CD4-positive, alpha-beta T cell treated with Interleukin-2 at 100 ng/mL for 4 hours (primary cell): ENCODE measurements around the gene DTNB.

Experiments used
- DNase-seq: peaks from one replicate; pipeline ENCODE4 v3.0.0-alpha.2; 2020; ENCODE audit warnings: low spot score

DTNB gene

DNA sequence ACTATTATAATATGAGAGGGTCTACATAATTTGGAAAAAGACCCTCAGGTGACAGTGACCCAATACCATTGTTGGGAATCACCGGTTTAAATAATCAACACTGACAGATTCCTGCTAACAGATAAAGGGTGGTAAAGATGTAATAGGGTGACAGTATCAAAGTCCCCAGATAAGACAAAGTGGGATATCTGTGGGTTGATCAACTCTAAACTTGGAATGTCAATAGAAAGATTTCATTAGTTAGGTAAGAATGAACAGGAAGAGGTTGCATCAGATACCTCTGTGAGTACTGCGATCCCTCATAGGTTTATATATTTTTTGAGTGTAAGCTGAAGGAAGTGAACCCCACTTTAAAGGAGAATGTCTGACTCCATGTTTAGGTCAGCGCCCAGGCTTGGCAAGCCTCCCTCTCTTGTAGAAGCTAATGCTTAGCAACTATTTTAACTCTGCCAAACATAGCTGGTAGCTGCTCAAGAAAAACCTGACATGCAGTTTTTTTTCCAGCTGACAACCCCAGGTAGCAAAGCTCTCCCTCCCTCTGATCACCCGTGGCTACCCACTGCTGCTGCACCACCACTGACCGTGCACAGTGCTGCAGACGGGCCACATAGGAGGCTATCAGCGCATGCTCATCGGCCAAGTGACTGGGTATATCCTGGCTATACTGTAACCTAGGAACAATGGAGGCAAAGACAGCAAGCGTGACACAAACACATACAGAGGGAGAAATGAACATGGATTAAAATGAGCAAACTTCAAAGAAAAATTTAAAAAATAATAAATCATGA lies 218.4 kb downstream of the DTNB start:
- DNase-seq, result no peak

DNA sequence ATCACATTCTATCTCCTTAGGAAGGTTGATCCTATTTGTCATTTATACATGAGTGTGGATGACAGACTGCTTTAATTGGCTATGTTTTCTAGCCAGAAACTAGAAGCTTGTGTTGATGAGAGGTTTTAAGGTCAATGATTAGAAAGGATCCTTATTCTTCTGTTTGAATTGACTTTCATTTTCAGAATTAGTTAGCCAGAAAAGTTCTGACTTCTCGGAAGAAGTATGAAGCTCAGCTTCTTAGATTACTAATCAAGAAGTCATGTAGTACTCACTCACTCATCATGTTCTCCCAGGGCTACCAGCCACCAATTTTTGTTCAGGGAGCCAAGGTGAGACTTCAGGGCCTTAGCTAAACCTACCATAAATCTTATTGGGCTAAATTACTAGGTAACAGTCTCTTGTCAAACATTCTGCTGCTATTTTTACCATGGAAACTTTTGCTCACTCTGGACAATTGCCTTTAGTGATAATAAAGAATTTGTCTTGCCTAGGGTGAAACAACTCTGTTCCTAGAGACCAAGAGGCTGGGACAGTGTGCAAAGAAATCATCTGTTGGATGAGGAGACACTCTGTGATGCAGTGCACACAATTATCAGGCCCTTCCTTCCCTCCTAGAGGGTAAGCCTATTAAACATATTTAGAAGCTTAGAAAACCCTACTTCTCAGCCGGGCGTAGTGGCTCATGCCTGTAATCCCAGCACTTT lies 220.0 kb downstream of the DTNB start:
- DNase-seq, result no peak

DNA sequence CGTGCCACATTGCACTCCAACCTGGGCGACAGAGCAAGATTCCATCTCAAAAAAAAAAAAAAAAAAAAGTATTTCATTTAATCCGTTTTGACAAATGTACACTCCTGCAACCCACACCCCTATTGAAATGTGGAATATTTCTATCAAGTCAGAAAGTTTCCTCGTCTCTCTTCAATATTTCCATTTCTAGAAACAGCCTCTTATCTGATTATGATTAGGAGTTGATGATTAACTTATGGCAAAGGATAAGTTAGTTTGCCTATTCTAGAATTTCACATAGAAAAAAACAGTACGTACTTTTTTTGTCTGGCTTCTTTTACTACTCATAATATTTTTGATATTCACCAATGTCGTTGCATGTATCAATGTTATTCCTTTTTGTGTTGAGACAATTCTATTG lies 224.6 kb downstream of the DTNB start:
- no peak for DNase-seq

DNA sequence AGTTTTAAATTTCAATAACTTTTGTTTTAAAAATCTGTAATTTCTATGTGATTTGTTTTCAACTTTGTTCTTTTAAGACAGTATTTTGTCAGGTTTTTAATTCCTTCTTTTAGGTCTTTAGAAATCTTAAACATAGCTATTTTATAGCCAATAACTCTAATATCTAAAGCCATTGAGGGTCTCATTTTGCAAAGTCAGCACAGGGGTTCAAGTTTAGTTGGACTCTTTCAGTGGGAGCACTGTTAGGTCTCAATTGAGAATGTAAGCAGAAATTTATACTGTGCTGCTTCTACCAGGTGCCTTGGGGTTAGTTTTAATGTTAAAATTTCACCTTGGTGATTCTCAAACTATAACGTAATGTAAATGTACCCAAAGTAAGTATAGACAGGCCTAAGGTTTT lies 226.4 kb downstream of the DTNB start:
- no peak for DNase-seq

DNA sequence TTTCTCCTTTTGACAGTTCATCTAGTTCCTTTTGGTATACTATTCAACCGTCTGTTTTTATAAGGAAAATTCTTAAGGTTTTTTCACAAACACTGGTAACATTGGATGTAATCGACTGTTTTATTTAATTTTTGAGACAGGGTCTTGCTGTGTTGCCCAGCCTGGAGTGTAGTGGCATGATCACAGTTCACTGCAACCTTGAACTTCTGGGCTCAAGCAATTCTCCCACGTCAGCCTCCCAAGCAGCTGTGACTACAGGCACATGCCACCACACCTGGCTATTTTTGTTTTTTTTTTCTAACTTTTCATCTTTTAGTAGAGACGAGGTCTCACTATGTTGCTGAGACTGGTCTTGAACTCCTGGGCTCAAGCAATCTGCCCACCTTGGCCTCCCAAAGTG lies 227.3 kb downstream of the DTNB start:
- no peak for DNase-seq

DNA sequence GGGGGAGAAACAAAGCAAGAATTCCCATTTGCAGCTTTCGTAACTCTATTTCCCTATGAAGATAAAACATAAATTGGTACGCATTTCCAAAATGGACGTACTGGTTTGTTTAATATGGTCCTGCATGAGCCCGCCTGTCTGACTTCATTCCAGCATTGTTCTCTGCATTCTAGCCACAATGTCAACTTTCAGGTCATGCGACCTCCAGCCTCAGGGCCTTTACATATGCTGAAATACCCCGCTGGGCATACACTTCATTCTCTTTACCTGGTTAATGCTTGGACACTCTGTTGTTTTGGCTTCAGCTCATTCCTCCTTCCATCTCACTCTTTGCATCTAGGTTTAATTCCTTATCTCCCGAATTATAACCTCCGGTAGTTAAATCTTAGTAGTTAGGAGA lies 227.9 kb downstream of the DTNB start:
- DNase-seq, result no peak

DNA sequence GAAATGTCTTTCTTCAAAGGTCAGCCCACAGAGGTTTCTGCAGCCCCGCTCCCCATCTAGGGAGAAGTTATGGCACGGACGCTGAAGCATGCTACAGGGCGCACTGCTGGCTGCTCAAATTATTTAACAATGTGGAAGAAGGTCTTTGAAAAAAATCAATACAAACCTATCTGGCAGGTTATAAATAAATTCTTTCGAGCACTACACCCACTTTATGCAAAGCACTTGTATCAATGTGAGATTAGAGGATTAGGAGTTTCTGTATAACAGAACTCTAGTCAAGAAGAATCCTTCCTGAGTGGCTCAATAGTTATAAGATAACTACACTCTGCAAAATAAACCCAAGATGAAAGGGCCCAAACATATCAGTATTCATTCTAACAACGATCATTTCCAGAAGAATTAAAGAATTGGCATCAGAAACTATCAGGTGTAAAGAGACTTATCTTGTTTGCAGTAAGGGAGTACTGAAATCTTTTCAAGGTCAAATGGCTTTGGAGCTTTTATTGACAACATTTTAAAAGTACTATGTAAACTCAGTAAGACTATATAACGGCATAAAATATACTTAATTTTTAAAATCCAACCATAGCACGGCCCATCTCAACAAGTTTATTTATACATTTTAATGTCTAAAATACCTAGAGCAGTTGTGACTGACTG lies 228.6 kb downstream of the DTNB start:
- DNase-seq, result no peak

DNA sequence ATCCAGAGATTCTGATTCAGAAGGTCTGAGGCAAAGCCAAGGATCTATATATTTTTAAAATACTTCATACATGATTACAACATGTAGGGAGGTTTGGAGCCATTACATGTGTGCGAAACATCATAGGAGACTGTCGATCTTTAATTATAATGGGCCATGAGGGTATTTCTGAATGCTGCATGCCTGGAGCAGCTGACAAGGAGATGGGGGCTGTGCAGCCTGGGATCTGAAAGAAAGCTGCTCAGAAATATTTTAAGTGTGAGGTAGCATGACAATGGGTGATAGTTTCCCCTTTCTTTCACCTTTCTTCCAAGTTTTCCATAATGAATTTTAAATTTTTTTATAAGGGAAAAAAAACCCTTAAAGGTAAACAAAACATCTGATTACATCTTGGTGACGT lies 229.6 kb downstream of the DTNB start:
- no peak for DNase-seq

DNA sequence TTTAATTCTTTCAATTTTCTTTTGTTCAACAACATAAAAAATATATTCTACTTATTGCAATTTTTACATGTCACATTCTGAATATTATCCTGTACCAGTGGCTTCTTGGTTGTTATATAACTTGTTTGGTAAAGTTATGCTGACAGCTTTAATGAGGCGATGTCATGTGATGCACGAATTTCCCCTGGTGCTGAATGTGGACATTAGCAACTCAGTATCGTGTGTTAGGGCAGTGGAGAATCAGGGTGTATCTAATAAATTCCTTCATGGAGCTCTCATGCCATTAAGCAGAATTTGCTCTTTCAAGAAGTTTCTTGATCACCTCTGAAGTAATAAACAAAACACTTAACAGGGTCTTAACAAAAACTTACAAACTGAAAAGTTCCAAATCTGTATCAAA lies 232.0 kb downstream of the DTNB start:
- DNase-seq, result no peak

DNA sequence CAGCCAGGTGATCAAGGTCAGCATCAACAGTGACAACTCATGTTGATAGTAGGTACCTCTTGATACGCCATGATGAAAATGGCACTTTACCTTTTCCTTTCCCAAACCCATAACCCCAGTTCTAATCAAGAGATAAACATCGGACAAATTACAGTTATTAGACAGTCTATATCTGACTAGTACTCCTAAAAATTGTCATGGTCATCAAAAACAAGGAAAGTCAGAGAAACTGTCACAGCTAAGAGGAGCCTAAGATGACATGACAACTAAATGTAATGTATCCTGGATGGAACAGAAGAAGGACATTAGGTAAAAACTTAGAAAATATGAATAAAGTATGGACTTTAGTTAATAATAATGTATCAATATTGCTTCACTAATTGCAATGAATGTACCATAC lies 234.6 kb downstream of the DTNB start:
- DNase-seq, result no peak

DNA sequence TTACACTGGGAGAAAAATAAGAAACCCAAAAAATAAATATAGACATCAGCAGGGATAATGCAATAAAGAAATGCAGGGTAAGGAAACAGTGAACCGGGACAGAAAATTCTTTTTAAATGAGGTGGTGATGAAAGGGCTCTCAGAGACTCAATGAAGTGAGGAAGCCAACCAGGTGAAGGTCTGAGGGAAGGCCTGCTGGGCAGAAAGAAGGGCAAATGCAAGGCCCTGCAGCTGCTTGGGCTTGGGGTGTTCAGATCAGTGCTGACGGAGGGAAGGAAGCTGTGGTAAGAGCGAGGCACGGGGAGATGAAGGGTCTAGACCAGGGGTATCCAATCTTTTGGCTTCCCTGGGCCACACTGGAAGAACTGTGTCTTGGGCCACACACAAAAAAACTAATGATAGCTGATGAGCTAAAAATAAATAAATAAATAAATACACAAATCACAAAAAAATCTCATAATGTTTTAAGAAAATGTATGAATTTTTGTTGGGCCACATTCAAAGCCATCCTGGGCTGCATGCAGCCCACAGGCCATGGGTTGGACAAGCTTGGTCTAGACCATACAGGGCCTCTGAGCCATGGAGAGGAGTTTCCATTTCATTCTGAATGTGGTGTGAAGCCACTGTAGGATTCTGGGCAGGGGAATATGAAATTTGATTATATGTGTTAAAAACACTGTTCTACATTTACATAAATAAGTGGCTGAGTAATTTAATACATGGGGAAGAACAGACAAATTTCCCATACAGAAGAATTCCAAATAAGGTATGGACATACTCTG lies 235.3 kb downstream of the DTNB start:
- DNase-seq, result no peak

DNA sequence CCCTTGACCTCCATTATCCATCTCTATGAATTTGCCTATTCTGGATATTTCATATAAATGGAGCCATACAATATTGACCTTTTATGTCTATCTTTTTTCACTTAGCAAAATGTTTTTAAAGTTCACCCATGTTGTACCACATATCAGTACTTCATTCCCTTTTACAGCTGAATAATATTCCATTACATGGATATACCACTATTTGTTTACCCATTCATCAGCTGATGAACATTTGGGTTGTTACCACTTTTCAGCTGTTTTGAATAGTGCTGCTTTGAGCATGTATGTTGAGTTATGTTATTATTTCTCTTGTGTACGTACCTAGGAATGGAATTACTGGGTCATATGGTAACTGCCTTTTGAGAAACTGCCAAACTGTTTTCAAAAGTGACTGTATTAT lies 238.0 kb downstream of the DTNB start:
- DNase-seq, result no peak

DNA sequence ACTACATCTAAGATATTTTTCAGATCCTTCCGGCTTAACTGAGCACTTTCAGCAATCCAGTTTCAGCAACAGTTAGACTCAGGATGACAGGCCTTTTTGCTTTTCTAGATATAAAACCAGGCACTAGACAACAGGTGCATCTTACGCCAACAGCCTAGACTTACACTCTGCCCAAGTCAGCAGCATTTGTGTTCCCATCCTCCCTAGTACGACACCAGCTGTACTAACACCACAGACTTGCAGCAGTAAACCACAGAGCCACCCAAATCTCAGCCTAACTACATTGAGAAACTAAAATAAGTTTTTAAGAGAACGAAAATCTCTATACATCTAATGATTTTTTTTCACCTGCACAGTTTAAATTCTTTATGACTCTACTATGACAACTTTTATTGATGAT lies 241.8 kb downstream of the DTNB start:
- DNase-seq, result no peak

DNA sequence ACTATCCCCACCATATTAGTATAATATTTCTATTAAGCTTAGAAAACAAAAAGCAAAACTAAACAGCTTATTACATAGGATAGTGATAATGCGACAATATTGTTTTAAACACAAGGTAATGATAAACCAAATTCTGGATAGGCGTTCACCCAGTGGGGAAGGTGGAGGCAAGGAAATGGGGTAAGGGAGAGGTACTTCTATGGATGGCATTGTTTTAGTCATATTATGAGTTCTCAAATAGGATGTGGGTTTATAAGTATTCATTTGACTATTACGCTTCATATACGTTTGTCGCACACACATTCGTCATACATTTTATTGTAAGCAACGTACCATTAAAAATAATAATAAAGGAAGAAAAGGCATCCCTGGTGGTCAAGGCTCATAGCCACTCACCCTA lies 242.8 kb downstream of the DTNB start:
- no peak for DNase-seq

DNA sequence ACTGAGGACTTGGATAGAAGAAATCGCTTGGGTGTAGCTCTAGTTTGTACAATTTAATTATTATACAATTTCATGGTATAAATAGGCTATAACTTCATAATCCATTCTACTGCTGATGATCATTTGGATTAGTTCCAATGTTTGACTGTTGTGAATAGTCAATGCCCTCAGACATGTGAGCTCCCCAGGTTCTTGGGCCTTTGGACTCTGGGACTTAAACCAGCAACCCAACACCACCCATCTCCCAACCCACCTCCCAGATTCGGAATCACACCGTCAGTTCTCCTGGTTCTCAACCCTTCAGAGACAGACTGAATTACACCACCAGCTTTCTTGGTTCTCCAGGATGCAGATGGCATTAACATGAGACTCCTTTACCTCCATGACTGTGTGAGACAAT lies 247.1 kb downstream of the DTNB start:
- no peak for DNase-seq

DNA sequence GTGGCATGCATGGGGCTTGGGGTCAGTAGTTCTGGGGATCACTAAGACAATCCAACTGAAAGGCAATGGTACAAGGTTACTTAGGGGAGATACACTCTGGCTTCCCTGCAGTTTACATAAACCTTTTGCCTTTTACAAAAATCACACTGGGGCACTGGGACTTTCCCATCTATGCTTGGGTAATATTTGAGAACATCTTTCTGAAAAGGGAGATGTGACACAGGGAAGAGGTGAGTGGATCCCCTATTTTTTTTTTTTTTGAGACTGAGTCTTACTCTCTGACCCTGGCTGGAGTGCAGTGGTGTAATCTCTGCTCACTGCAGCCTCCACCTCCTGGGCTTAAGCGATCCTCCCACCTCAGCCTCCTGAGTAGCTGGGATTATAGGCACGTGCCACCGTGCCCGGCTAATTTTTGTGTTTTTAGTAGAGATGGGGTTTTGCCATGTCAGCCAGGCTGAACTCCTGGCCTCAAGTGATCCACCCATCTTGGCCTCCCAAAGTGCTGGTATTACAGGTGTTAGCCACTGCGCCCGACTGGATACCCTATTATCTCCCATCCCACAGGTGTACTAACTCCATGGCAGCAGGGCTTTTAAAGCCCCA lies 248.8 kb downstream of the DTNB start:
- no peak for DNase-seq

DNA sequence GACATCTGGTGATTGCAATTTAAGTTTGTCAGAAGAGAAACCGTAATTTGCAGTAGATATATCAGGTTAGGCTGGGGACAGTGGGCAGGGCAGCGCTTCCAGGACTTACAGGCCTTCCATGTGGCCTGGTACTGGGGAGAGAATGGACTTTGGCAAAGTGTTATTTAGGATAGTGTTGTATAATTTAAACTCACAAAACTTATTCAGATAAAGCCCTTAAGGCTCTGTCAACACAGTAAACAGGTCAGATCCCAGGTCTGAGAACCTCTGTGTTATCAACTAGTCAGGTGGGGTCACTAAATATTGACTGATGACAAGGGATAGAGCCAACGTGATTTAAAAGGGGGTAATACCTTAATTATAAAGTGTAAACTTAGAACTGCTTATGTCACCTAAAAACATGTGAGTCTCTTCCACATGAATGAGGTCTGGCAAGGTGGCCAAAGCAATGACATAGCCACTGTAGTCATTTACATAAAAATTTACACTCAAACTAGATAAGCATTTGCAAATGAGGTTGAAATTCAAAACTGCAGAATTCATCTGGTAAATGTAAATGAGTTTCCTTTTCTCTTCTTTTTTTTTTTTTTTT lies 251.5 kb downstream of the DTNB start:
- no peak for DNase-seq

DNA sequence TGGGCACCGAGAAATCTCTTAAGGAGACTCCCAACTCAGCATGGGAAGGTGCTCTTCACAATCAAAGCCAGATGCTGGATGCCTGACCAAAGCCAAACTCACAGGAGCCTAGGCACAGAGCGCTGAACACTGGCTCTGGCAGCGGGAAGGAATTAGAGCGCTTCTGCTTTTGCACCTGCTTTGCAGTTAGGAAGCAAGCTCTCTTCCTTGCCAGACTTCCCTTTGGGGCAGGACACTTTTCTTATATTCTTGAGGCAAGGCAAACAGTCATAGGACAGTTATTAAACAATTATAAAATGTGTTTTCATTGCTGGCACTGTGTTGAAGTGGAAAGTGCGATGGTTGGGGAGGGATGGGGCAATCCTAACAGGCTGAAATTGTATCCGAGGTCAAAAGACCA lies 252.1 kb downstream of the DTNB start:
- DNase-seq, result no peak

DNA sequence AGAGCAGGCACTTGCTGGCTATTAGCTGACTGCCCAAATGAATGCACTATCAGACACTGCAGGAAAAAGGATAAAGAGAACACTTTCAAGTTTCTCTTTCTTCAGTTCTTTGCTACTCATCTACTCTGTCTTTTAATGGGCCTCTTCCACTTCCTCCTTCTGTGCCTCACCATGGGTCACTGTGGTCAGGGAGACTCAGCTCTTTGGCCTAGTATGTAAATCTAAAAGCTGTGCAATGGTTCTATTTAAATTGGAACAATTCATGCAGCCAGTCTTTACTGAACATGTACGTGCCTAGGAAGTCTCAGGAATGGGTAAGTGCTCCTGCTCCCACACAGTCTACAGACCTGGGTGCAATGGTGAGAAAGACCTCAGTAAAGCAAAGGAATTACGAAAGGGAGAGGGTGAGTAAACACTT lies 252.5 kb downstream of the DTNB start:
- no peak for DNase-seq

DNA sequence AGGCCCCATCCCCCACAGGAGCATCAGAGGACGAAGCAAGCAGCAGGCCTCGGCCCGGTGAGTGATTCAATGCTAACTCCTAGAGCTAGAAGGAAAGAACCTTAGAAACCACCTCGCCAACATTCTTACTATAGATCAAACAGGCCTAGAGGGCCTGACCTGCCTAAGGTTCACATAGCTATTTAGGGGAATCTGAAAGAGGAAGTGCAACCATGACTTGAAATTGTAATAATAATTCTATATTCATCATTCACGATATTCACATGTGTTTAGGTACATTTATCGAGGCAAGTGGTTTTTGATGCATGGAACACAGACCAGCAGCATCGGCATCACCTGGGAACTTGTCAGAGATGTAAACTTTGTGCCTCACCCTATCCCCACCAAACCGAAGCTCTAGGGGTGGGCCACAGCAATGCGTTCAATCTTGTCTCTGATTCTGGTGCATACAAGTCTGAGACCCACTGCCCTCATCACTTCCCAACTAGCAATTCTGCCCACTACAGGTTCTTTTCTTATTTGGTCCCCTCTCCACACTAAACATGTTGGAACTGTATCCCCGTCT lies 253.6 kb downstream of the DTNB start:
- no peak for DNase-seq

DNA sequence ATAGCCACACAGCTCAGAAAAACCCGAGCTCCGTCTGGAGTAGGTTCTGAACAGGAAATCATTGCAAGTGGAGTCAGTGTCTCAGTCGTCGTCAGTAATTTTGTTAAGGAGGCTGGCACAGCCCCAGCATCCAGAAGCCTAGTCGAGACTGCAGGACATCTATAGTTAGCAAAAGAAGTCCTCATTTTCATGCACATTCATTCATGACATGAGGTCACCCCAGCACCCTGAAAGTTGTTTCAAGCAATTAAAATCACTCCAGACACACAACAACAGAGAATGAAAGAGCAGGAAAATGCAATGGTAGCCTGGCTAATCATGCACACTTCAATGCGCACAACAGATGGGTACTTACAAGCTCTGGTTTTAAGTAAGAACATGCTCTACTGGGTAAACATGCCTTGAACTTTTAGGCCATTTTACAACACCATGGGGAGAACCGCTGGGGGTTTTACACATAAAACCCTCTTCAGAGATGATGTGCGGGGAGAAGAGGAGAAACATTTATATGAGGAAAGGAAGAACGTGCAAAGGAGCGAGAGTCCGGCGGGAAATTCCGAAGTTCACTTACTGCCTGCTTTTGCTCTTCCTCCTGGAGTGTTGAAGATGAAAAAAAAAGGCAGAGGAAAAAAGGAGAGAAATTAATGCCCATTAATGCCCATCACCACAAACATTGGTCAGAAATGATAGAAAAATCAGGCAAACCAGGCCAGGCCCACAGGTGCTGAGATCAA lies 254.3 kb downstream of the DTNB start:
- no peak for DNase-seq
